AG04449 (cell line): Measurements from ENCODE around the gene GSPT1.

Experiments
- CTCF ChIA-PET: fragments of 350-600 bp; formaldehyde crosslinking; extraction: SDS; loops from one replicate; lab custom pipeline; 2021; ENCODE audit warnings: antibody characterized with exemption; lab: Yijun Ruan, JAX
- POLR2A ChIA-PET: fragments of 400-600, 350-600 bp; formaldehyde crosslinking; extraction: SDS; loops from one replicate; lab custom pipeline; 2020; ENCODE audit warnings: antibody characterized with exemption, inconsistent platforms; lab: Yijun Ruan, JAX
- DNase-seq: peaks from one replicate; pipeline ENCODE4 v3.0.0-alpha.2; 2010; ENCODE audit warnings: low read depth, low spot score
- H3K4me3 ChIP-seq: 2 replicates; pipeline ENCODE4 v1.5.1; 2011; ENCODE audit warnings: low read depth, mild to moderate bottlenecking, control low read depth, low read length
- CTCF ChIP-seq: IDR thresholded peaks from one replicate; pipeline ENCODE4 v1.5.1; 2011; ENCODE audit warnings: mild to moderate bottlenecking, moderate library complexity, low read length, control low read depth, inconsistent platforms; ENCODE audit not compliant: insufficient read depth; ENCODE audit errors: missing control alignments

GSPT1 gene

DNA sequence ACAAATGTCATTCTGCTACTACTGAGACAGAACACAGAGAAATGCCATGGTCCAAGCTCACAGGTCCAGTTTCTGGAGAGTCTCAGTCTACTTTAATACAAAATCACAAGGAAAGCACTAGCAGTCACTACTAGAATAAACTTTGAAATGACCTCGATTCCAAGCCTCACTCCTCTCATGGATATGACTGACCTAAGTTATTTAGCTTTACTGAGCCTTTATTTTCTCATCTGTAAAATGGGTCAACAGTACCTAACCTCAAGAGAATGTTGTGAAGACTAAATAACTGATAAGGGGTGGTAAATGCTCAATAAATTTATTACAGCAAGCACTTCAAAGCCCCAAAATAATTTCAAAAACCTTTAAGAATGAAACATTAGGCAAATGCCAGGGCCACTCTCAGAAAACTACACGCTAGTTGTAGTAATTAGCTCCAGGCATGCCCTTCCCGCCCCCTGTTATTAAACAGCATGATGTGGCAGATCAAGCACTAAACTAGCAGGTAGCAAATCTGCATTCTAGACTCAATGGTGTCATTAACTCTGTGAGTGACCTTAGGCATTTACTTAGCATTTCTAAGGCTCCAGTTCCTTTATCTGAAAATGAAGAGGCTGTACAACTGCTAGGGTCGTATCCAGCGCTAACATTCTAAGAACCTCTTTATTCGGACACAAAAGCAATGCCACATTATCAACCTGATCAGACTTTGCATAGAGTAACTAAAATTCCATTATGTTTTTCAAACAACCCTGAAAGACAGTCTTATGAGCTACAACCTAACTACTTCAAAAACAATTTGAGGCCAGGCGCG lies 8.4 kb downstream of the GSPT1 start:
- POLR2A ChIA-PET, result no interaction called here
- no peak for DNase-seq
- no peak overlapping the region for H3K4me3 ChIP-seq
- CTCF ChIA-PET, result interaction anchor here (1.5 kb wide), 1 partner anchor 160 kb away, joined by 5 read pairs; no protein-coding TSS in a partner anchor
- no peak for TF ChIP-seq CTCF

GRCh38 chr16:11903906-11904305 lies 11.8 kb downstream of the GSPT1 start:
- POLR2A ChIA-PET, result no interaction called here
- no peak for DNase-seq
- no peak for TF ChIP-seq CTCF
- CTCF ChIA-PET, result interaction anchor here (3.5 kb wide), 1 partner anchor 164 kb away, joined by 13 read pairs; no protein-coding TSS in a partner anchor
- H3K4me3 ChIP-seq, result no peak overlapping the region

- POLR2A ChIA-PET, result interaction anchor here (0.6 kb wide), 1 partner anchor 94 kb away, joined by 3 read pairs; no protein-coding TSS in a partner anchor
- CTCF ChIA-PET, result no interaction called here
- no peak for TF ChIP-seq CTCF
- H3K4me3 ChIP-seq, result no peak overlapping the region
- DNase-seq, result no peak
Observed at GRCh38 chr16:11901091-11901490, 14.7 kb downstream of the GSPT1 start.

GRCh38 chr16:11896486-11897176 lies 19.1 kb downstream of the GSPT1 start:
- ChIA-PET POLR2A (interaction anchor here (1.5 kb wide), 1 partner anchor 17 kb away, joined by 3 read pairs; no protein-coding TSS in a partner anchor), CTCF (interaction anchor here (0.7 to 2.9 kb wide), 2 partner anchors 18 to 171 kb away, joined by 4 to 20 read pairs; no protein-coding TSS in a partner anchor)
- TF ChIP-seq CTCF, result no peak
- DNase-seq, result peak; percentile 68
- H3K4me3 ChIP-seq, result no peak overlapping the region

GRCh38 chr16:11893571-11893970 lies 22.2 kb downstream of the GSPT1 start:
- DNase-seq, result no peak
- no peak for TF ChIP-seq CTCF
- CTCF ChIA-PET, result no interaction called here
- POLR2A ChIA-PET, result no interaction called here
- no peak overlapping the region for H3K4me3 ChIP-seq

DNA sequence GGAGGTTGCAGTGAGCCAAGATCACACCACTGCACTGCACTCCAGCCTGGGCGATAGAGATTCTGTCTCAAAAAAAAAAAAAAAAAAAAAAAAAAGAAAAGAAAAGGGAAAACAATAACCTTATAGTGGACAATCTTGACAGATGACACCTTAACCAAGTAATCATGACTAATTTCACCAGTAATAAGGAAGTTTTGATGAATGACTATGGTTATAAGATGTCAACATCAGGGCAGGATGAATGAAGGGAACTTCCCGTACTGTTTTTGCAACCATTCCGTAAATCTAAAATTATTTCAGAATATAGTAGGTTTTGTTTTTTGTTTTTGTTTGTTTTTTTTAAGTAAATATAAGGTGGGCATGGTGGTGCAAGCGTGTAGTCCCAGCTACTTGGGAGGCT lies 23.0 kb downstream of the GSPT1 start:
- POLR2A ChIA-PET, result no interaction called here

More for the DNA sequence above, 23.0 kb downstream of the GSPT1 start:
- no peak for TF ChIP-seq CTCF
- no peak for DNase-seq
- no peak overlapping the region for H3K4me3 ChIP-seq
- CTCF ChIA-PET, result no interaction called here
